Dendritic cell treated with granulocyte-macrophage colony-stimulating factor and Interleukin-4, amounts not matched to agents 40 ng/mL and 50 ng/mL, for 4 days (primary cell): ENCODE results near the gene ZNF837.

Experiments
- H3K27ac Mint-ChIP-seq: one replicate; pipeline ENCODE4 v1.8.0; 2022; ENCODE audit warnings: mild to moderate bottlenecking, mixed read lengths
- H3K27me3 Mint-ChIP-seq: one replicate; pipeline ENCODE4 v1.8.0; 2022; ENCODE audit warnings: mild to moderate bottlenecking, mixed read lengths
- H3K36me3 Mint-ChIP-seq: one replicate; pipeline ENCODE4 v1.8.0; 2022; ENCODE audit warnings: low read depth, mixed read lengths
- H3K4me1 Mint-ChIP-seq: one replicate; pipeline ENCODE4 v1.8.0; 2022; ENCODE audit warnings: low read depth, mixed read lengths
- H3K4me3 Mint-ChIP-seq: one replicate; pipeline ENCODE4 v1.8.0; 2022; ENCODE audit warnings: mild to moderate bottlenecking, moderate library complexity, mixed read lengths
- H3K9me3 Mint-ChIP-seq: one replicate; pipeline ENCODE4 v1.8.0; 2022; ENCODE audit warnings: mixed read lengths
- intact Hi-C: fragments of 100-400 bp; cut with micrococcal nuclease; formaldehyde crosslinking; loops from one replicate; pipeline ENCODE4 v1.15.0; 2022

Gene ZNF837

GRCh38 chr19:58318297-58318696 is 62.5 kb downstream of the ZNF837 start:
- peaks cover 49% of the 10 kb centered on the region for H3K36me3 Mint-ChIP-seq
- H3K27me3 Mint-ChIP-seq, result no peaks in the 10 kb centered on the region
- H3K27ac Mint-ChIP-seq, result no peak overlapping the region
- intact Hi-C loops, result no loop called here
- H3K4me3 Mint-ChIP-seq, result no peak overlapping the region
- H3K9me3 Mint-ChIP-seq, result peaks cover 9% of the 10 kb centered on the region
- H3K4me1 Mint-ChIP-seq, result no peaks in the 10 kb centered on the region
